ENCODE results near the gene RAB31.

DNA sequence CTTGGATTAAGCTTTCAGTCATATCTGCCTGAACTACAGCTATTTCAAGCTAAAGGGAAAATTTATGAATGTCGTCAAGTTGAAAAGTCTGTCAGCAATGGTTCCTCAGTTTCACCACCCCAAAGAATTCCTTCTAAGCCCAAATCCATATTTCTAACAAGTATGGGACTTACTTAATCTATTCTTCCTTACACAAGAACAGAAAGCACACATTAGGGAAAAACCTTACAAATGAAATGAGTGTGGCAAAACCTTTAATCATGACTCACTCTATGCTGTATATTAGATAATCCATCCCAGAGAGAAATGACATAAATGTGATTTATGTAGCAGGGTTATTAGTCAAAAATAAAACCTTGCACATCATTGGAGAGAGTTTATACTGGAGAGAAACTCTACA, 78.9 kb downstream of the RAB31 start:
- no peak for TF ChIP-seq POLR2A (IDR thresholded peaks at IDR 0.05)
- TF ChIP-seq, protein P1, sequence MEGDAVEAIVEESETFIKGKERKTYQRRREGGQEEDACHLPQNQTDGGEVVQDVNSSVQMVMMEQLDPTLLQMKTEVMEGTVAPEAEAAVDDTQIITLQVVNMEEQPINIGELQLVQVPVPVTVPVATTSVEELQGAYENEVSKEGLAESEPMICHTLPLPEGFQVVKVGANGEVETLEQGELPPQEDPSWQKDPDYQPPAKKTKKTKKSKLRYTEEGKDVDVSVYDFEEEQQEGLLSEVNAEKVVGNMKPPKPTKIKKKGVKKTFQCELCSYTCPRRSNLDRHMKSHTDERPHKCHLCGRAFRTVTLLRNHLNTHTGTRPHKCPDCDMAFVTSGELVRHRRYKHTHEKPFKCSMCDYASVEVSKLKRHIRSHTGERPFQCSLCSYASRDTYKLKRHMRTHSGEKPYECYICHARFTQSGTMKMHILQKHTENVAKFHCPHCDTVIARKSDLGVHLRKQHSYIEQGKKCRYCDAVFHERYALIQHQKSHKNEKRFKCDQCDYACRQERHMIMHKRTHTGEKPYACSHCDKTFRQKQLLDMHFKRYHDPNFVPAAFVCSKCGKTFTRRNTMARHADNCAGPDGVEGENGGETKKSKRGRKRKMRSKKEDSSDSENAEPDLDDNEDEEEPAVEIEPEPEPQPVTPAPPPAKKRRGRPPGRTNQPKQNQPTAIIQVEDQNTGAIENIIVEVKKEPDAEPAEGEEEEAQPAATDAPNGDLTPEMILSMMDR (IDR thresholded peaks at IDR 0.05): no peak
